ENCODE results near the gene GPR50. TPM values are rescaled to one million over a fixed set of nuclear protein-coding genes. Genes with fewer than 3 reads are reported as not detected.

The GPR50 gene
- total and polyA plus RNA-seq, 2 of the 8 experiments (the other 6 are each of a cell fraction or from before 2014, with no cell fraction given), result 1.6 to 1.9 TPM

- TF ChIP-seq CHD7 (IDR thresholded peaks at IDR 0.05; ENCODE audit: insufficient replicate concordance, low read length), result no peak
- no peak for TF ChIP-seq BCL11A (IDR thresholded peaks at IDR 0.05; ENCODE audit: low read depth in 2 of 2, low read length in 2 of 2)
- TF ChIP-seq CREB1 (IDR thresholded peaks at IDR 0.05), result no peak
- no peak for TF ChIP-seq CEBPB (IDR thresholded peaks at IDR 0.05; ENCODE audit: low read depth, low read length)
- TF ChIP-seq SIRT6 (IDR thresholded peaks at IDR 0.05; ENCODE audit: low read length), result no peak
- TF ChIP-seq FOSL1 (IDR thresholded peaks at IDR 0.05; ENCODE audit: insufficient read depth, low read depth, low read length), result no peak
- TF ChIP-seq CTCF (IDR thresholded peaks at IDR 0.05; ENCODE audit: control extremely low read depth in 1 of 3, insufficient read depth in 1 of 3, low read depth in 1 of 3, low read length in 3 of 3), result no peak
- TF ChIP-seq KDM5A (IDR thresholded peaks at IDR 0.05; ENCODE audit: low read length), result no peak
Observed at GRCh38 chrX:151167791-151168345, 8.5 kb upstream of the GPR50 start (continued).
